Skeletal muscle tissue (tissue), 4 donors: Measurements from ENCODE around the gene C10orf88. TPM values are rescaled to one million over a fixed set of nuclear protein-coding genes. Genes with fewer than 3 reads are reported as not detected.

Experiments used
- H3K27ac ChIP-seq: one replicate; pipeline ENCODE4 v1.7.0; 2013; ENCODE audit warnings: mild to moderate bottlenecking, low read depth, low read length, inconsistent platforms
- H3K27me3 ChIP-seq, 3 donors: one replicate each; pipeline ENCODE4 v1.7.0; 2013; ENCODE audit warnings: low read length in 3 of 3; ENCODE audit not compliant: control insufficient read depth in 3 of 3, insufficient read depth in 3 of 3
- H3K36me3 ChIP-seq, 3 donors: one replicate each; pipeline ENCODE4 v1.7.0; 2013; ENCODE audit warnings: low read length in 3 of 3; ENCODE audit not compliant: control insufficient read depth in 3 of 3, insufficient read depth in 3 of 3
- H3K4me1 ChIP-seq, 3 donors: one replicate each; pipeline ENCODE4 v1.7.0; 2013; ENCODE audit warnings: low read length in 3 of 3, mild to moderate bottlenecking in 3 of 3; ENCODE audit not compliant: control insufficient read depth in 3 of 3, insufficient read depth in 3 of 3
- H3K4me3 ChIP-seq, 3 donors: one replicate each; pipeline ENCODE4 v1.7.0; 2013; ENCODE audit warnings: low read length in 3 of 3
- H3K9ac ChIP-seq, 3 donors: one replicate each; pipeline ENCODE4 v1.7.0; 2013; ENCODE audit warnings: low read length in 3 of 3, mild to moderate bottlenecking in 3 of 3, moderate library complexity in 2 of 3, low read depth in 1 of 3
- H3K9me3 ChIP-seq, 3 donors: one replicate each; pipeline ENCODE4 v1.7.0; 2013; ENCODE audit warnings: low read length in 3 of 3; ENCODE audit not compliant: control insufficient read depth in 3 of 3
- total RNA-seq: library from RNA; depleted of rRNA; stranded (reverse); fragments of >200 nt; gene quantifications from one replicate; pipeline ENCODE4 v1.2.3, GENCODE V29; 2014
- donor health status: Osteomylitis.

Gene C10orf88, protein sequence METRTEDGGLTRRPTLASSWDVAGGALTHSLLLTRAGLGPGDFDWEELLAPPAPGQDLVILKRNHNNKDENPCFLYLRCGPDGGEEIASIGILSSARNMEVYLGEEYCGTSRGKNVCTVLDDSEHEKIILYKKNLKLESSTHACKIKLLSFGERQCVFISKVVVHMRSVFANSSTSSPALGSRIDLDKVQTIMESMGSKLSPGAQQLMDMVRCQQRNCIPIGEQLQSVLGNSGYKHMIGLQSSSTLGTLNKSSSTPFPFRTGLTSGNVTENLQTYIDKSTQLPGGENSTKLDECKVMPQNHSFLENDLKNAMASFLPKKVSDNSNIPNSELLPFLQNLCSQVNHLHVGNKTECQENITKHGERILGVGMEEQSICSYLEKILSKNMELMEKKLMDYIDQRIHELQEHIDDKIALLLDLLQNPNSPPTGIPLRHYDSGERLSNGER
- 12.5 TPM for total RNA-seq

DNA sequence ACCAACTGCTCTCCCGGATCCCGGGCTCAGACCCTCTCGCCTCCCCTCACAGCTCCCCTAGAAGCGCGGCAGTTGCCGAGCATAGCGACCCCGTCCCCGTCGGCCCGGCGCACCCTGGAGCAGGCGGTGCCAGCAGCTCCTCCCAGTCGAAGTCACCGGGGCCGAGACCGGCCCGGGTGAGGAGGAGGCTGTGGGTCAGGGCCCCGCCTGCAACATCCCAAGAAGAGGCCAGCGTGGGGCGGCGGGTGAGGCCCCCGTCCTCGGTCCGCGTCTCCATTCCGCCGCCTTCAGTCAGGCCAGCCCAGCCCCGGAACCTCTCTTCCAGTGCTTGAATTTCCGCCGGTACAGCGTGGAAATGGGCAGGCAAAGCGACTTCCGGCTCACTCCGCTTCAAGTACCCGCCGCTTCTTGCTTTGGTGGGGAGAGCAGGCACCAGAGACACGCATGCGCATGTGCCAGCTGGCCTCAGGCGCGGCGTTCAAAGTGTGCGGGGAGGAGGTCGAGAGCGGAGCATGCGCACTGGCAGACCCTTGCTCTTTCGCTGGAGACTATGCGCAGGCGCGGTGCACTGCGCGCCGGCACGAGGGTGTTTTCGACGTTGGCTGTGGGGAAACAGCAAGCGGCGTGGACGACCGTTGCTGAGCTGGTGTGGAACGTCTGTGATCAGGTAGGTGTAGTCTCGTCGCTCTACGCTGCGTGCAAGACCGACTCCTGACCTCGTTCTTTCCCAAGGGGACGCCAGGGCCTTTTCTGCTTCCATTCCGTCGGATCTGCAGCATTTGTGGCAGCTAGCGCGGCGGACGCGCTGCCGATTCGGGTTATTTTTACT is at the start of gene C10orf88:
C10orf88 (minus strand) TSS at position 326 of the 829 bp plus-strand sequence; CDS start at position 277, 49 bp downstream.
- peak within 1 kb of the TSS; percentile 83 to 89 (median 86) for H3K4me3 ChIP-seq
- no peaks in the 10 kb centered on the region for H3K9me3 ChIP-seq
- H3K4me1 ChIP-seq, result peaks cover 8 to 12% (median 11%) of the 10 kb centered on the region in 3 donors
- peak within 1 kb of the TSS; percentile 82 to 91 (median 89) for H3K9ac ChIP-seq
- H3K36me3 ChIP-seq, result peaks cover 0 to 12% (median 6%) of the 10 kb centered on the region in 3 donors
- H3K27ac ChIP-seq, result peak within 1 kb of the TSS; percentile 70
- H3K27me3 ChIP-seq, result no peaks in the 10 kb centered on the region

DNA sequence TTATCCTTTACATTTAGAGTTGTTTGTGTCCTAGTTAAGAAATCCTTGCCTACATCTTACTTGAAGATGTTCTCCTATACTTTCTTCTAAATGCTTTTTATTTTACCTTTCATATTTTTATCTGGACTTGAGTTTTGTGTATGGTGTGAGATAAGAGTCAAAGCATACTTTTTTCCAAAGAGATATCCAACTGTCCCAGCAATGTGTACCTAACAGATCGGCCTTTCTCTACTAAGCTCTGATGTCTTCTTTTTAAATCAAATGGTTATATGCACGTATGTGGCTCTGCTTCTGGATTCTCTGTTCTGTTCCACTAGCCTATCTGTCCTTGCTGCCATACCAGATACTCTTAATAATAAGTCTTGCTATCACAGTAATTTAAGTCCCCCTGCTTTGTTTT is 47.3 kb upstream of the C10orf88 start:
- H3K27ac ChIP-seq, result no peak overlapping the region
- H3K9ac ChIP-seq, result no peak overlapping the region
- H3K4me3 ChIP-seq, result no peak overlapping the region
- peaks cover 3 to 15% (median 13%) of the 10 kb centered on the region in 3 donors for H3K36me3 ChIP-seq
- H3K27me3 ChIP-seq, result no peaks in the 10 kb centered on the region
- H3K9me3 ChIP-seq, result no peaks in the 10 kb centered on the region
- peaks cover 2 to 13% (median 7%) of the 10 kb centered on the region in 3 donors for H3K4me1 ChIP-seq

DNA sequence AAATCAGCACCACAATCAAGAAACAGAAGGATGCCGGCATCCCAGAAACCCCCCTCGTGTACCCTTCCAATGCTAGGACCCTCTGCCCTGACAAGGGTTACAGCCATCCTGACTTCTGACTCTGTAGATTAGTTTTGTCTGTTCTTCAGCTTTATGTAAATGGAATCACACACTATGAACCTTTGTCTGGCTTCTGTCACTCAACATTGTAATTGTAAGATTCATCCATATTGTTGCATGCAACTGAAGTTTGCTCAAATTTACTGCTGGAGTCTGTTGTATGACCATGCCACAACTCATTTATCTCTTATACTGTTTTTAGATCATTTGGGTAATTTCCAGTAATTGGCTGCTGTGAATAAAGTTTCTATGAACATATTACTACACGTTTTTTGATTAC is 46.1 kb upstream of the C10orf88 start:
- peaks cover 3 to 22% (median 22%) of the 10 kb centered on the region in 3 donors for H3K36me3 ChIP-seq
- H3K27ac ChIP-seq, result no peak overlapping the region
- no peak overlapping the region for H3K4me3 ChIP-seq
- H3K9me3 ChIP-seq, result no peaks in the 10 kb centered on the region
- H3K4me1 ChIP-seq, result peaks cover 0 to 3% (median 3%) of the 10 kb centered on the region in 3 donors
- H3K9ac ChIP-seq, result no peak overlapping the region
- no peaks in the 10 kb centered on the region for H3K27me3 ChIP-seq

DNA sequence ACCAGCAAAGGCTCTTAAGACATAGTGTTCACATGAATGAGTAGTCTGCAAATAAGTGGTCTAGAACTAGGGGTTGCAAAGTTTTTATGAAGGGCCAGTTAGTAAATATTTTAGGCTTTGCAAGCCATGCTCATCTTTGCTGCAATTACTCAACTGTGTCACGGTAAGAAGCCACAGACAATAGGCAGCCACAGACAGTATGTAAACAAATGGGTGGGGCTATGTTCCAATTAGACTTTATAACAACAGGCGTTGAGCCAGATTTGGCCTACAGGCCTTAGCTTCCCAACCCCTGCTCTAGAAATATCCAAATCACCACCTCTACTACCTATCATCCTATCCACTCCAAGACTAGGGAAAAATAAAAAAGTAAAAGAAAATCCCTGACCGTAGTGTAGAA is 45.3 kb upstream of the C10orf88 start:
- no peaks in the 10 kb centered on the region for H3K9me3 ChIP-seq
- H3K27me3 ChIP-seq, result no peaks in the 10 kb centered on the region
- peaks cover 0 to 3% (median 0%) of the 10 kb centered on the region in 3 donors for H3K4me1 ChIP-seq
- H3K9ac ChIP-seq, result no peak overlapping the region
- no peak overlapping the region for H3K4me3 ChIP-seq
- H3K36me3 ChIP-seq, result peaks cover 5 to 29% (median 28%) of the 10 kb centered on the region in 3 donors
- H3K27ac ChIP-seq, result no peak overlapping the region

DNA sequence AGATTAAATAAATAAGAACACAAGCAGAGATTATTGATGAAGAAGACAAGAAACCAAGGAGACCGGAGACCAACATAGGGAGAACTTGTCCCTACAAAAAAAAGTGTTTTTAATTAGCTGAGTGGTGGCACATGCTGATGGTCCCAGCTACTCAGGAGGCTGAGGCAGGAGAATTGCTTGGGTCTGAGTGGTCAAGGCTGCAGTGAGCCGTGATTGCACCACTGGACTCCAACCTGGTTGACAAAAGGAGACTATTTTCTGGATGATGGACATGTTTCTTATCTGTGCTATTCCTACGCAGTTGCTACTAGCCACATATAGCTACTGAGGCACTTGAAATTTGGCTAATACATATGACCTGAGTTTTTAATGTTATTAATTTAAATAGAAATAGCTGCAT is 44.9 kb upstream of the C10orf88 start:
- H3K9ac ChIP-seq, result no peak overlapping the region
- H3K4me1 ChIP-seq, result peaks cover 0 to 3% (median 0%) of the 10 kb centered on the region in 3 donors
- H3K27me3 ChIP-seq, result no peaks in the 10 kb centered on the region
- H3K36me3 ChIP-seq, result peaks cover 9 to 33% (median 32%) of the 10 kb centered on the region in 3 donors
- no peaks in the 10 kb centered on the region for H3K9me3 ChIP-seq
- H3K4me3 ChIP-seq, result no peak overlapping the region
- H3K27ac ChIP-seq, result no peak overlapping the region

DNA sequence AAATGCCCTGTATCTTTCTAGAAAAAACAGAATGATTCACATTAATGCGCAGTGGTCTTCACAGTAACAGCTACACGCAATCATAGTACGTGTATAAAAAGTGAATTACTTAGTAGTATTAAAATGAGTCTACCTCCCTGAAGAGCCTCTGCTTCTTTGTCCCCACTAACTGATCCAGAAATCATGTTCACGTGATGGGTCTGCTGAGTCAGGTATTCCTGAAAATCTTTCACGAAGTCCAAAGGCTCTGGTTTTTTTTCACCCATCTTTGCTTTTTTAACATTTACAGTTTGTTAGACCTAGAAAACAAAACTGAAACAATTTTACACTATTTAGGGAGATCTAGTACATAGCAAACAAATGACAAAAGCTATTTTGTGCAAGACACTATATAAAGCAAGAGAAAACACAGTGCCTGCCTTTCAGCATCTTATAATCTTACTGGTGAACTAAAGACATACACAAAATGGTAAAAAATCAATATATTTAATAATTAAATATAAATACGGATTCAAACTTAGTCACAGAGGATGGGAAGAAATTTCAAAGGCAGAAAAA is 44.4 kb upstream of the C10orf88 start:
- no peak overlapping the region for H3K4me3 ChIP-seq

DNA sequence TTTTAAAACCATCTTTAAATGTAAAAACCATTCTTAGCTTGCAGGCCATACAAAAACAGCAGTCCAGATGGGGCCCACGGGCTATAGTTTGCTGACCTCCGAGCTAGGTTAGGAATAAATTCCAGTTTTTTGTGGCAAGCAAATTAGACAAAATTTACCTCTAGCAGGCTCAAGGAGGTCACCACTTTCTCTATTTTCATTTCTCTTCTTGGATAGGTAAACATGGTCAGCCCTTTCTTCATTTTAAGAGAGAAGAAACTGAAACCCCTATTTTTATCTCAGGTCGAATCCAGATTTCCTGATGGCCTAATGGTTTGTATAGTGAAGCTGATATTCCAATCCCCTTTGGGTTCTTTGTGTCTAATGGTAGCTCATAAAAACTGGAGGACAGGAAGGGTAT is 43.8 kb upstream of the C10orf88 start:
- Histone ChIP-seq H3K36me3 (peaks cover 12 to 40% (median 38%) of the 10 kb centered on the region in 3 donors), H3K9ac (no peak overlapping the region), H3K4me3 (no peak overlapping the region), H3K4me1 (peaks cover 0 to 3% (median 0%) of the 10 kb centered on the region in 3 donors), H3K9me3 (no peaks in the 10 kb centered on the region), H3K27me3 (no peaks in the 10 kb centered on the region), H3K27ac (no peak overlapping the region)

More for the DNA sequence above, 44.4 kb upstream of the C10orf88 start:
- H3K27ac ChIP-seq, result no peak overlapping the region
- peaks cover 12 to 38% (median 36%) of the 10 kb centered on the region in 3 donors for H3K36me3 ChIP-seq
- no peaks in the 10 kb centered on the region for H3K9me3 ChIP-seq
- no peak overlapping the region for H3K9ac ChIP-seq
- H3K27me3 ChIP-seq, result no peaks in the 10 kb centered on the region
- peaks cover 0 to 3% (median 0%) of the 10 kb centered on the region in 3 donors for H3K4me1 ChIP-seq

DNA sequence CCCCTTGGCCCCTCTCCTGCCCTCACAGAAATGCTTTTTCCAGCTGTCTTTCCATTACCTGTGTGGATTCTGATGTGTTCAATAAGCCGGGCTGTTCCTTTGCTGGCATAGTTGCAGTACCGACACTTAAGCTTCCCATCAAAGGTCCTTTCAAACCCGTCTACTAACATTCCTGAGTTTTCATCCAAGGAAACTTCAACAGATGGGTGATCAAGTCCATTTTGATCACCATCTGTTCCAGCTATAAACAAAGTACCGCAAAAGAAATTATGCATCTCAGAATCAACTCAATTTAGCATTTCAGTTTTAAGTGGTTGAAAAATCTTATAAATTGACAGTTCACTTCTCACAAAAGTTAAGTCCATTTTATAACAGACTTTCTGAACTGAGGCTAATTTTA is 41.9 kb upstream of the C10orf88 start:
- H3K4me3 ChIP-seq, result no peak overlapping the region

DNA sequence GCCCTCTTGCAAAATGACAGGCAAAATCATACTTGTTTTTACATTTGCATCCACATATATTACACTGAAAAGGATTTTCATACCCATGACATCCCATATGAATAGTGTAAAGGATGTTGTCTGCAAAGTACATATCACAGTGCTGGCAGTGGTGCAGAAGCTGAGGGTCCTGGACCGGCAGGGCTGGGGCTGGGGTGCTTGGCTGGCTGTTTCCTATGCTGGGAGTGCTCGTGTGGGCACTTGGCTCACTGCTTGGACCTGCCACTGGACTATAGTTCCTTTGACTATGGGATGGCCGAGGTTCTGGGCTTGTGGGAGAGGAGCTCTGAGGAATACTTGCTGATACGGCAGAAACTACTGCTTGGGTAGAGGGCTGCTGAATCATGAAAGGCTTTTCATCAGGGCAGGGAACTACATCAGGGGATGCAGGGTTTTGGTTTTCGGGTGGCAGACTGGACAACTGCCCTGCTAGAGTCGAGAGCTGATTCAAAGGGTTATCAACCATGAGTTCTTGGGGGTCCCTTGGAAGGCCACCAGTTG is 39.8 kb upstream of the C10orf88 start:
- no peak overlapping the region for H3K9ac ChIP-seq
- H3K9me3 ChIP-seq, result no peaks in the 10 kb centered on the region
- no peaks in the 10 kb centered on the region for H3K4me1 ChIP-seq
- H3K27me3 ChIP-seq, result no peaks in the 10 kb centered on the region
- H3K27ac ChIP-seq, result no peak overlapping the region
- no peak overlapping the region for H3K4me3 ChIP-seq
- H3K36me3 ChIP-seq, result peaks cover 12 to 44% (median 40%) of the 10 kb centered on the region in 3 donors

More for the DNA sequence above, 41.9 kb upstream of the C10orf88 start:
- Histone ChIP-seq H3K9ac (no peak overlapping the region), H3K27me3 (no peaks in the 10 kb centered on the region), H3K4me1 (peaks cover 0 to 3% (median 0%) of the 10 kb centered on the region in 3 donors), H3K36me3 (peaks cover 12 to 42% (median 40%) of the 10 kb centered on the region in 3 donors), H3K27ac (no peak overlapping the region), H3K9me3 (no peaks in the 10 kb centered on the region)
